ENCODE results near the gene ITPRIP.

DNA sequence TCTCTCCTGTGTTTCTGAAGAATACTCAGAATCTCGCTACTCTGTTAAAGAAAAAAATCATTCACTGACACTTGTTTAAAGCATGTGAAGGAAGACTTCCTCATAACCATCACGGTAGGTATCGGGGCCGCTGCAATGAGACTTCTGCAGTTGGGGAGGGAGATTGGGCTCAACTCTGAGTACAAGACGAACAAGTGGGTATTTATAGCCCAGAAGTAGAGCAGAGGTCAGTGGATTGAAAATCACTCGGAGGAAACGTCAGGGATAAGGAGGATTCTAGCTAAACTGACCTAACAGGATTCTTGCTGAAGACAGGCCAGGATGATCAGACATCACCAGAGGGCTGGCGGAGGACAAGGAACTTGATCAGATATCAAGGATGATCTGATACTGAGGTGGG is 33.3 kb downstream of the ITPRIP start:
- TF ChIP-seq, protein P1, sequence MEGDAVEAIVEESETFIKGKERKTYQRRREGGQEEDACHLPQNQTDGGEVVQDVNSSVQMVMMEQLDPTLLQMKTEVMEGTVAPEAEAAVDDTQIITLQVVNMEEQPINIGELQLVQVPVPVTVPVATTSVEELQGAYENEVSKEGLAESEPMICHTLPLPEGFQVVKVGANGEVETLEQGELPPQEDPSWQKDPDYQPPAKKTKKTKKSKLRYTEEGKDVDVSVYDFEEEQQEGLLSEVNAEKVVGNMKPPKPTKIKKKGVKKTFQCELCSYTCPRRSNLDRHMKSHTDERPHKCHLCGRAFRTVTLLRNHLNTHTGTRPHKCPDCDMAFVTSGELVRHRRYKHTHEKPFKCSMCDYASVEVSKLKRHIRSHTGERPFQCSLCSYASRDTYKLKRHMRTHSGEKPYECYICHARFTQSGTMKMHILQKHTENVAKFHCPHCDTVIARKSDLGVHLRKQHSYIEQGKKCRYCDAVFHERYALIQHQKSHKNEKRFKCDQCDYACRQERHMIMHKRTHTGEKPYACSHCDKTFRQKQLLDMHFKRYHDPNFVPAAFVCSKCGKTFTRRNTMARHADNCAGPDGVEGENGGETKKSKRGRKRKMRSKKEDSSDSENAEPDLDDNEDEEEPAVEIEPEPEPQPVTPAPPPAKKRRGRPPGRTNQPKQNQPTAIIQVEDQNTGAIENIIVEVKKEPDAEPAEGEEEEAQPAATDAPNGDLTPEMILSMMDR (IDR thresholded peaks at IDR 0.05 in 8 of 11, conservative IDR thresholded peaks at IDR 0.05 in 3 of 11), result no peak
- TF ChIP-seq POLR2AphosphoS5 (IDR thresholded peaks at IDR 0.05), result peak in 1 of 3 donors; percentile 35

All from spleen (tissue), 7 donors.